SU-DHL-6 (cell line): Measurements from ENCODE around the gene ERBB4.

Source experiments
- EZH2phosphoT487 ChIP-seq: fragments of 200-600 bp; sonication (generic), shearing (Covaris generic); conservative IDR thresholded peaks from 2 replicates; pipeline ENCODE4 v1.6.1; 2018; ENCODE audit warnings: mild to moderate bottlenecking, antibody characterized with exemption, low read length, moderate library complexity, mixed read lengths
- TF ChIP-seq, protein P1 (sequence below): fragments of 200-600 bp; sonication (generic); IDR thresholded peaks from one replicate; pipeline ENCODE4 v1.5.1; 2017; ENCODE audit warnings: antibody characterized with exemption, mild to moderate bottlenecking, low read length, moderate library complexity; ENCODE audit not compliant: insufficient read depth, poor library complexity, severe bottlenecking

DNA sequence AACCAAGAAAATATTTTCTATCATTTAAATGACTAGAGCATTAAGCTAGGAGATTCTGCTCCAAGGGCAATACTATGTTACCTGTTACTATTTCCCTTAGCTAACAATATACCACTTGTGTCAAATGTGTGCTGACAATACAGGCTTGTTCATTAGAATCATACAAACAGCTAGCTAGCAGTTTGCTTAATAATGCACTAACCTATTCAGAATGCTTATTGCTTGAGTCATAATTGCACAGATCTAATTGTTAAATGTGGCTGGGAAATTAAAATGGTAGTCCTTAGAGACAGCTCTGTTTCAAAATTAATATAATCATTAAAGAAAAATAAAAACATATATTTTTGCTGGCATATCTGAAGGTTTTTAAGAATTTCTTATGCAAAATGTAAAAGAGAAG, 344.2 kb downstream of the ERBB4 start:
- TF ChIP-seq, protein P1, sequence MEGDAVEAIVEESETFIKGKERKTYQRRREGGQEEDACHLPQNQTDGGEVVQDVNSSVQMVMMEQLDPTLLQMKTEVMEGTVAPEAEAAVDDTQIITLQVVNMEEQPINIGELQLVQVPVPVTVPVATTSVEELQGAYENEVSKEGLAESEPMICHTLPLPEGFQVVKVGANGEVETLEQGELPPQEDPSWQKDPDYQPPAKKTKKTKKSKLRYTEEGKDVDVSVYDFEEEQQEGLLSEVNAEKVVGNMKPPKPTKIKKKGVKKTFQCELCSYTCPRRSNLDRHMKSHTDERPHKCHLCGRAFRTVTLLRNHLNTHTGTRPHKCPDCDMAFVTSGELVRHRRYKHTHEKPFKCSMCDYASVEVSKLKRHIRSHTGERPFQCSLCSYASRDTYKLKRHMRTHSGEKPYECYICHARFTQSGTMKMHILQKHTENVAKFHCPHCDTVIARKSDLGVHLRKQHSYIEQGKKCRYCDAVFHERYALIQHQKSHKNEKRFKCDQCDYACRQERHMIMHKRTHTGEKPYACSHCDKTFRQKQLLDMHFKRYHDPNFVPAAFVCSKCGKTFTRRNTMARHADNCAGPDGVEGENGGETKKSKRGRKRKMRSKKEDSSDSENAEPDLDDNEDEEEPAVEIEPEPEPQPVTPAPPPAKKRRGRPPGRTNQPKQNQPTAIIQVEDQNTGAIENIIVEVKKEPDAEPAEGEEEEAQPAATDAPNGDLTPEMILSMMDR, result no peak
- no peak for TF ChIP-seq EZH2phosphoT487
